Peyer's patch (tissue), 4 donors: ENCODE measurements around the gene LRRC73.

Experiments used
- CTCF ChIP-seq, 6 experiments: fragments of 450-650 bp in 4 of 6; fragments of 200-600 bp in 2 of 6; sonication (generic) in 1 of 6; IDR thresholded peaks; one replicate each; pipeline ENCODE4 v1.5.1; 2017 to 2019; ENCODE audit warnings: antibody characterized with exemption in 6 of 6, mild to moderate bottlenecking in 3 of 6, moderate library complexity in 1 of 6
- POLR2A ChIP-seq, 2 donors: fragments of 450-650 bp; IDR thresholded peaks; one replicate each; pipeline ENCODE4 v1.5.1; 2017; ENCODE audit warnings: antibody characterized with exemption in 2 of 2, mild to moderate bottlenecking in 2 of 2, moderate library complexity in 2 of 2

- no peak for TF ChIP-seq CTCF (IDR thresholded peaks at IDR 0.05)
- TF ChIP-seq POLR2A (IDR thresholded peaks at IDR 0.05), result no peak
Measured at GRCh38 chr6:43516367-43516696, 6.2 kb upstream of the LRRC73 start.
